Endothelial cell of umbilical vein (primary cell): ENCODE results near the gene NCOA3. TPM values are rescaled to one million over a fixed set of nuclear protein-coding genes. Genes with fewer than 3 reads are reported as not detected.

Experiments used
- BruUV-seq: library from RNA; stranded (reverse); fragments of 400-500 nt; replicated peaks from 2 replicates; lab custom pipeline; 2021; lab: Mats Ljungman, UMichigan
- CTCF ChIA-PET: fragments of 300-600, 350-600 bp; sonication (Branson Sonifier 250); formaldehyde crosslinking; loops from one replicate; lab custom pipeline; 2021; ENCODE audit warnings: antibody characterized with exemption, inconsistent platforms; lab: Charles Lee
- POLR2A ChIA-PET: fragments of 300-600, 350-600 bp; sonication (Branson Sonifier 250); formaldehyde crosslinking; loops from one replicate; lab custom pipeline; 2021; ENCODE audit warnings: antibody characterized with exemption, inconsistent platforms; lab: Charles Lee
- DNase-seq: peaks from one replicate; pipeline ENCODE4 v3.0.0-alpha.2; 2011; ENCODE audit warnings: low read depth, low spot score
- FAIRE-seq: peaks from 2 replicates; lab custom pipeline; 2011; peaks lifted over from hg19 to GRCh38; lab: Jason Lieb, UNC
- H2AFZ ChIP-seq: 2 replicates; pipeline ENCODE4 v1.6.0; 2012; ENCODE audit warnings: low read depth, low read length, control low read depth, inconsistent platforms
- H3K27ac ChIP-seq: 2 replicates; pipeline ENCODE4 v1.5.1; 2011; ENCODE audit warnings: low read depth, mild to moderate bottlenecking, control low read depth, low read length, moderate library complexity; ENCODE audit not compliant: insufficient read depth
- H3K27me3 ChIP-seq, 2 experiments: 2 replicates each; pipeline versions ENCODE4 v1.6.0 to v1.6.1; 2011; ENCODE audit warnings: low read length in 2 of 2, mixed read lengths in 1 of 2; ENCODE audit not compliant: control insufficient read depth in 2 of 2, insufficient read depth in 2 of 2
- H3K36me3 ChIP-seq, 2 experiments: 2 replicates in 1 of 2; 3 replicates in 1 of 2; pipeline ENCODE4 v1.5.1; 2011; ENCODE audit warnings: low read length in 2 of 2, mild to moderate bottlenecking in 1 of 2, moderate library complexity in 1 of 2; ENCODE audit not compliant: control insufficient read depth in 2 of 2, insufficient read depth in 2 of 2; ENCODE audit errors: extremely low read depth in 1 of 2
- H3K4me1 ChIP-seq: 3 replicates; pipeline ENCODE4 v1.5.1; 2011; ENCODE audit warnings: mild to moderate bottlenecking, low read length; ENCODE audit not compliant: control insufficient read depth, insufficient read depth; ENCODE audit errors: extremely low read depth
- H3K4me2 ChIP-seq: 2 replicates; pipeline ENCODE4 v1.6.1; 2011; ENCODE audit warnings: low read length, control low read depth, mixed read lengths; ENCODE audit not compliant: insufficient read depth
- H3K4me3 ChIP-seq, 3 experiments: fragments of 200-600 bp in 1 of 3; sonication (generic), shearing (Covaris generic) in 1 of 3; replicated peaks in 1 of 3; 2 replicates each; pipeline ENCODE4 v1.5.1; 2011 to 2016; ENCODE audit warnings: control low read depth in 3 of 3, low read length in 3 of 3, mild to moderate bottlenecking in 2 of 3, inconsistent platforms in 1 of 3, low read depth in 1 of 3, moderate library complexity in 1 of 3; ENCODE audit not compliant: insufficient read depth in 1 of 3
- H3K79me2 ChIP-seq: 2 replicates; pipeline ENCODE4 v1.6.0; 2012; ENCODE audit warnings: low read length, inconsistent platforms; ENCODE audit not compliant: control insufficient read depth, insufficient read depth
- H3K9ac ChIP-seq: replicated peaks from 2 replicates; pipeline ENCODE3; 2011; ENCODE audit warnings: low read length, control low read depth; ENCODE audit not compliant: insufficient read depth; ENCODE audit errors: extremely low read depth
- H3K9me1 ChIP-seq: replicated peaks from 3 replicates; pipeline ENCODE4 v1.6.0; 2011; ENCODE audit warnings: mild to moderate bottlenecking, low read length; ENCODE audit not compliant: control insufficient read depth, insufficient read depth; ENCODE audit errors: extremely low read depth
- H3K9me3 ChIP-seq: replicated peaks from 2 replicates; pipeline ENCODE4 v1.5.1; 2012; ENCODE audit warnings: low read length, inconsistent platforms; ENCODE audit not compliant: control insufficient read depth, insufficient read depth
- H4K20me1 ChIP-seq: replicated peaks from 2 replicates; pipeline ENCODE3; 2011; ENCODE audit warnings: mild to moderate bottlenecking, low read length; ENCODE audit not compliant: control insufficient read depth, insufficient read depth; ENCODE audit errors: extremely low read depth
- FOS ChIP-seq: IDR thresholded peaks from 2 replicates; pipeline ENCODE4 v1.6.1; 2011; ENCODE audit warnings: mild to moderate bottlenecking, low read length, moderate library complexity, borderline replicate concordance; ENCODE audit not compliant: insufficient read depth
- GATA2 ChIP-seq: IDR thresholded peaks from 2 replicates; pipeline ENCODE4 v1.7.0; 2011; ENCODE audit warnings: low read depth, mild to moderate bottlenecking, moderate library complexity, mixed read lengths, low read length; ENCODE audit not compliant: insufficient read length, insufficient read depth
- MAX ChIP-seq: IDR thresholded peaks from 2 replicates; pipeline ENCODE4 v1.6.1; 2011; ENCODE audit not compliant: insufficient read depth, insufficient read length
- dilution Hi-C: fragments of 300-500 bp; cut with MboI; formaldehyde crosslinking; loops from one replicate; pipeline ENCODE4 v1.15.0; 2019; ENCODE audit warnings: low sequenced_read_pairs; ENCODE audit not compliant: extremely low pct_ligation_motif_present
- intact Hi-C: fragments of 100-400 bp; cut with micrococcal nuclease; formaldehyde crosslinking; loops from one replicate; pipeline ENCODE4 v1.10.0; 2022
- polyA plus RNA-seq, 4 experiments: library from polyadenylated mRNA; depleted of rRNA in 3 of 4; stranded (reverse) in 3 of 4; unstranded in 1 of 4; fragments of >200 nt; gene quantifications; 2 replicates each; pipeline versions ENCODE4 v1.2.1 to v1.2.3, GENCODE V29; 2011 to 2012; ENCODE audit warnings: missing spikeins in 1 of 4
- total RNA-seq: library from RNA; stranded (reverse); gene quantifications from 2 replicates; pipeline ENCODE4 v1.2.3, GENCODE V29; 2021

NCOA3 gene
- total and polyA plus RNA-seq, 2 donors (not counting 3 experiments of a cell fraction or from before 2014, with no cell fraction given), result 12.0 to 35.6 TPM

- intact Hi-C loops, result no loop called here
- BruUV-seq, result no TSS peak
Measured at GRCh38 chr20:47452736-47453161, 48.9 kb upstream of the NCOA3 start.

GRCh38 chr20:47453167-47453782, 48.4 kb upstream of the NCOA3 start:
- H2AFZ ChIP-seq, result peak overlapping the region; percentile 74
- no peak overlapping the region for H3K4me3 ChIP-seq
- FAIRE-seq, result peak; percentile 67
- H4K20me1 ChIP-seq, result no peaks in the 10 kb centered on the region
- dilution Hi-C loops, result no loop called here
- H3K4me2 ChIP-seq, result peak overlapping the region; percentile 12
- no peaks in the 10 kb centered on the region for H3K4me1 ChIP-seq
- H3K79me2 ChIP-seq, result no peaks in the 10 kb centered on the region
- H3K27me3 ChIP-seq, result no peaks in the 10 kb centered on the region
- H3K9me3 ChIP-seq, result no peaks in the 10 kb centered on the region
- DNase-seq, result peak; percentile 39
- no peaks in the 10 kb centered on the region for H3K36me3 ChIP-seq
- no peaks in the 10 kb centered on the region for H3K9me1 ChIP-seq
- TF ChIP-seq FOS (peak; percentile 75), GATA2 (no peak)
- BruUV-seq, result no TSS peak
- intact Hi-C loops, result no loop called here
- ChIA-PET POLR2A (interaction anchor here (0.9 kb wide), 1 partner anchor 9 kb away, joined by 3 read pairs; no protein-coding TSS in a partner anchor), CTCF (interaction anchor here (0.8 to 1.3 kb wide), 4 partner anchors 11 to 167 kb away, joined by 3 to 7 read pairs (median 3); no protein-coding TSS in a partner anchor)
- no peak overlapping the region for H3K27ac ChIP-seq
- no peak overlapping the region for H3K9ac ChIP-seq

More at GRCh38 chr20:47452736-47453161, 48.9 kb upstream of the NCOA3 start:
- no peaks in the 10 kb centered on the region for H3K9me1 ChIP-seq
- TF ChIP-seq MAX, result no peak
- peak overlapping the region; percentile 12 for H3K4me2 ChIP-seq
- no peak overlapping the region for H3K9ac ChIP-seq
- peak overlapping the region; percentile 74 for H2AFZ ChIP-seq
- H3K4me1 ChIP-seq, result no peaks in the 10 kb centered on the region
- no peak overlapping the region for H3K27ac ChIP-seq
- no peaks in the 10 kb centered on the region for H4K20me1 ChIP-seq
- no peaks in the 10 kb centered on the region for H3K9me3 ChIP-seq
- FAIRE-seq (no peak), DNase-seq (no peak)
- POLR2A ChIA-PET, result interaction anchor here (0.9 kb wide), 1 partner anchor 10 kb away, joined by 3 read pairs; no protein-coding TSS in a partner anchor
- dilution Hi-C loops, result no loop called here
- no peaks in the 10 kb centered on the region for H3K27me3 ChIP-seq
- no peaks in the 10 kb centered on the region for H3K79me2 ChIP-seq
- H3K4me3 ChIP-seq, result no peak overlapping the region
- H3K36me3 ChIP-seq, result no peaks in the 10 kb centered on the region
- CTCF ChIA-PET, result interaction anchor here (0.8 to 1.3 kb wide), 4 partner anchors 12 to 168 kb away, joined by 3 to 7 read pairs (median 3); no protein-coding TSS in a partner anchor
